K562 (cell line): ENCODE data around the gene SND1. TPM values are rescaled to one million over a fixed set of nuclear protein-coding genes. Genes with fewer than 3 reads are reported as not detected.

ENCODE experiments used
- ATAC-seq: fragments of 200-7000 bp; cut with Tn5 transposase; 3 replicates; pipeline ENCODE4 v1.9.1; 2020; ENCODE audit warnings: moderate library complexity
- BruUV-seq: library from RNA; stranded (reverse); fragments of 400-500 nt; replicated peaks from 2 replicates; lab custom pipeline; 2021; lab: Mats Ljungman, UMichigan
- CTCF ChIA-PET: fragments of 300-600 bp; formaldehyde crosslinking; extraction: SDS; loops from one replicate; lab custom pipeline; 2021; ENCODE audit warnings: low intra/inter-chr PET ratio; lab: Yijun Ruan, JAX
- POLR2A ChIA-PET: fragments of 300-600, 350-650 bp; sonication (Branson Sonifier 250); formaldehyde crosslinking; extraction: SDS; loops from one replicate; lab custom pipeline; 2021; ENCODE audit warnings: antibody characterized with exemption, inconsistent platforms; lab: Yijun Ruan, JAX
- DNase-seq, 4 experiments: peaks; one replicate each; pipeline versions ENCODE4 v3.0.0 to v3.0.0-alpha.2; 2011 to 2018; ENCODE audit warnings: low spot score in 3 of 4, mixed read lengths in 3 of 4; ENCODE audit errors: extremely low read depth in 1 of 4
- FAIRE-seq: peaks from 2 replicates; lab custom pipeline; 2011; peaks lifted over from hg19 to GRCh38; lab: Jason Lieb, UNC
- H2AFZ ChIP-seq: 2 replicates; pipeline ENCODE4 v1.6.0; 2011; ENCODE audit warnings: low read depth, low read length, control low read depth, inconsistent platforms
- H3K27ac ChIP-seq: fragments of 200-600 bp; 3 replicates; pipeline ENCODE4 v1.8.0; 2011; ENCODE audit warnings: low read depth, mild to moderate bottlenecking, control low read depth, inconsistent platforms, low read length, moderate library complexity, mixed read lengths; ENCODE audit errors: extremely low read depth
- H3K27me3 ChIP-seq, 2 experiments: fragments of 300-600 bp in 1 of 2; 2 replicates in 1 of 2; 3 replicates in 1 of 2; pipeline versions ENCODE4 v1.6.0 to v1.8.0; 2011; ENCODE audit warnings: inconsistent platforms in 2 of 2, low read length in 2 of 2, mild to moderate bottlenecking in 1 of 2, mixed read lengths in 1 of 2, moderate library complexity in 1 of 2; ENCODE audit not compliant: control insufficient read depth in 2 of 2, insufficient read depth in 2 of 2
- H3K36me3 ChIP-seq: fragments of 300-600 bp; 3 replicates; pipeline ENCODE4 v1.8.0; 2011; ENCODE audit warnings: mild to moderate bottlenecking, low read length, inconsistent platforms; ENCODE audit not compliant: control insufficient read depth, insufficient read depth
- H3K4me1 ChIP-seq, 2 experiments: fragments of 200-600 bp in 1 of 2; replicated peaks in 1 of 2; 2 replicates in 1 of 2; 3 replicates in 1 of 2; pipeline versions ENCODE4 v1.5.1 to v1.8.0; 2011; ENCODE audit warnings: inconsistent platforms in 2 of 2, low read length in 2 of 2, mild to moderate bottlenecking in 1 of 2, mixed read lengths in 1 of 2, moderate library complexity in 1 of 2; ENCODE audit not compliant: control insufficient read depth in 2 of 2, insufficient read depth in 2 of 2
- H3K4me2 ChIP-seq: 2 replicates; pipeline ENCODE4 v1.6.1; 2011; ENCODE audit warnings: low read length, control low read depth, inconsistent platforms, mixed read lengths; ENCODE audit not compliant: insufficient read depth
- H3K4me3 ChIP-seq: fragments of 200-600 bp; sonication (generic), shearing (Covaris generic); 2 replicates; pipeline ENCODE4 v1.5.1; 2016; ENCODE audit warnings: control low read depth, inconsistent platforms
- H3K79me2 ChIP-seq: fragments of 200-600 bp; 3 replicates; pipeline ENCODE4 v1.8.0; 2011; ENCODE audit warnings: low read length, inconsistent platforms; ENCODE audit not compliant: control insufficient read depth, insufficient read depth
- H3K9ac ChIP-seq, 2 experiments: 2 replicates each; pipeline versions ENCODE4 v1.6.0 to v1.6.1; 2011; ENCODE audit warnings: low read depth in 2 of 2, low read length in 2 of 2, control low read depth in 1 of 2, inconsistent platforms in 1 of 2, mild to moderate bottlenecking in 1 of 2, mixed read lengths in 1 of 2; ENCODE audit not compliant: insufficient read depth in 1 of 2
- H3K9me1 ChIP-seq: one replicate; pipeline ENCODE4 v1.6.0; 2011; ENCODE audit warnings: inconsistent platforms, mild to moderate bottlenecking, low read length, moderate library complexity; ENCODE audit not compliant: control insufficient read depth, insufficient read depth
- H3K9me3 ChIP-seq: replicated peaks from 2 replicates; pipeline ENCODE4 v1.5.1; 2011; ENCODE audit warnings: low read depth, low read length, inconsistent platforms; ENCODE audit not compliant: control insufficient read depth, insufficient read depth
- H4K20me1 ChIP-seq: replicated peaks from 2 replicates; pipeline ENCODE4 v1.6.1; 2011; ENCODE audit warnings: low read length, inconsistent platforms, mixed read lengths; ENCODE audit not compliant: control insufficient read depth, insufficient read depth
- CBX5 ChIP-seq: IDR thresholded peaks from 2 replicates; pipeline ENCODE4 v1.6.1; 2014; ENCODE audit warnings: low read depth, borderline replicate concordance
- GTF2B ChIP-seq: IDR thresholded peaks from 2 replicates; pipeline ENCODE4 v1.6.1; 2011; ENCODE audit not compliant: insufficient read length; ENCODE audit errors: extremely low read depth
- NBN ChIP-seq: fragments of 450-650 bp; IDR thresholded peaks from 2 replicates; pipeline ENCODE4 v1.6.1; 2016; ENCODE audit warnings: low read depth, mild to moderate bottlenecking
- OTX1 ChIP-seq: fragments of 450-650 bp; formaldehyde crosslinking; IDR thresholded peaks from 2 replicates; pipeline ENCODE4 v1.4.0; 2022; ENCODE audit warnings: mild to moderate bottlenecking
- TEAD1 ChIP-seq, 2 experiments: fragments of 450-650 bp in 1 of 2; sonication (generic) in 1 of 2; formaldehyde crosslinking; IDR thresholded peaks; 2 replicates each; pipeline versions ENCODE4 v1.4.0 to v1.8.0; 2020 to 2022; ENCODE audit warnings: mild to moderate bottlenecking in 2 of 2, missing genetic modification reagents in 1 of 2
- WGBS: fragments of 100-300 bp; shearing (Covaris generic); methylation state at CpG from one replicate; pipeline ENCODE4 v1.1.6; 2016; ENCODE audit warnings: low coverage, mixed read lengths; ENCODE audit not compliant: insufficient coverage; ENCODE audit errors: missing lambda C conversion rate; 5-methylcytosine and 5-hydroxymethylcytosine counted together
- in situ Hi-C: fragments of 300-500 bp; cut with MboI; formaldehyde crosslinking; loops from 4 replicates; pipeline ENCODE4 v1.15.0; 2018; ENCODE audit warnings: inconsistent platforms, mixed read lengths
- intact Hi-C: fragments of 100-400 bp; cut with micrococcal nuclease; formaldehyde crosslinking; loops from 2 replicates; pipeline ENCODE4 v1.14.2; 2022
- polyA plus RNA-seq, 8 experiments: library from polyadenylated mRNA; depleted of rRNA in 4 of 8; stranded (reverse) in 5 of 8; unstranded in 3 of 8; fragments of >200 nt; fragmentation: Nextera tagmentation in 2 of 8; fragmentation: Illumina TruSeq in 1 of 8; extraction: Ambion mirVana in 2 of 8; extraction: Trizol in 1 of 8; gene quantifications; 2 replicates each; pipeline versions ENCODE4 v1.2.1 to v1.2.3, GENCODE V29; 2011 to 2014; ENCODE audit warnings: inconsistent platforms in 1 of 8, missing spikeins in 1 of 8
- total RNA-seq, 7 experiments: library from RNA; depleted of rRNA in 6 of 7; stranded (reverse); fragments of >200 nt in 6 of 7; fragmentation: Illumina TruSeq in 2 of 7; extraction: Trizol in 2 of 7; gene quantifications; 2 replicates each; pipeline versions ENCODE4 v1.2.1 to v1.2.3, GENCODE V29; 2011 to 2021; ENCODE audit warnings: low replicate concordance in 1 of 7

SND1 gene
- total and polyA plus RNA-seq, 9 of the 15 experiments (the other 6 are each of a cell fraction or from before 2014, with no cell fraction given) = 46.5 to 307 (median 191) TPM

- Histone ChIP-seq H3K9me3 (no peaks in the 10 kb centered on the region), H3K4me1 (peaks cover 2 to 30% of the 10 kb centered on the region in 2 experiments; a peak in 4 of 5 replicates), H3K27me3 (no peaks in the 10 kb centered on the region), H3K36me3 (peaks cover 81% of the 10 kb centered on the region), H3K9me1 (peaks cover 14% of the 10 kb centered on the region), H3K9ac (no peak overlapping the region), H4K20me1 (peaks cover 19% of the 10 kb centered on the region), H3K4me2 (no peak overlapping the region), H3K79me2 (peaks cover 59% of the 10 kb centered on the region), H2AFZ (no peak overlapping the region), H3K4me3 (no peak overlapping the region), H3K27ac (no peak overlapping the region)
- no peak for ATAC-seq
- ChIA-PET POLR2A (interaction anchor here (0.6 to 0.7 kb wide), 2 partner anchors 46 to 50 kb away, joined by 3 read pairs; no protein-coding TSS in a partner anchor), CTCF (interaction anchor here (0.6 kb wide), 1 partner anchor 28 kb away, joined by 3 read pairs; no protein-coding TSS in a partner anchor)
- no peak for FAIRE-seq
- no peak for TF ChIP-seq OTX1 (CRISPR knock-in tag)
- no peak for TF ChIP-seq NBN
- no peak for TF ChIP-seq CBX5
- no peak for TF ChIP-seq GTF2B
- TF ChIP-seq TEAD1 (CRISPR knock-in tag; IDR thresholded peaks at IDR 0.05) = no peak
- DNase-seq = no peak
- no TSS peak for BruUV-seq
- WGBS = 93% methylated on average over 5 of the region's 5 CpGs
- in situ Hi-C loops (no loop called here), intact Hi-C loops (no loop called here)
Measured at GRCh38 chr7:127901895-127902703, 250.1 kb downstream of the SND1 start.
